Nephron (organoid): ENCODE results near the gene ZCWPW2.
A peak's percentile ranks its signal among the peaks of the same experiment; 100 is the strongest.

Experiments
- H3K27ac Mint-ChIP-seq, 3 experiments: 2 replicates each; pipeline ENCODE4 v1.8.0; 2020; ENCODE audit warnings: mixed read lengths in 3 of 3, mild to moderate bottlenecking in 2 of 3, moderate library complexity in 1 of 3
- H3K27me3 Mint-ChIP-seq: 2 replicates; pipeline ENCODE4 v1.8.0; 2021; ENCODE audit warnings: low read depth, mild to moderate bottlenecking, moderate library complexity, mixed read lengths
- H3K36me3 Mint-ChIP-seq: 2 replicates; pipeline ENCODE4 v1.8.0; 2020; ENCODE audit warnings: low read depth, mixed read lengths
- H3K4me1 Mint-ChIP-seq: 2 replicates; pipeline ENCODE4 v1.8.0; 2020; ENCODE audit warnings: mixed read lengths
- H3K4me3 Mint-ChIP-seq, 3 experiments: 2 replicates each; pipeline ENCODE4 v1.8.0; 2020; ENCODE audit warnings: mild to moderate bottlenecking in 3 of 3, mixed read lengths in 3 of 3, moderate library complexity in 2 of 3
- H3K9me3 Mint-ChIP-seq: 2 replicates; pipeline ENCODE4 v1.8.0; 2020; ENCODE audit warnings: mixed read lengths
- TF ChIP-seq, protein P1 (sequence below), 3 experiments: fragments of 200-600 bp; sonication (generic); IDR thresholded peaks; one replicate each; pipeline ENCODE4 v1.5.0; 2021; ENCODE audit warnings: antibody characterized with exemption in 3 of 3; ENCODE audit not compliant: unreplicated experiment in 3 of 3

ZCWPW2 gene

DNA sequence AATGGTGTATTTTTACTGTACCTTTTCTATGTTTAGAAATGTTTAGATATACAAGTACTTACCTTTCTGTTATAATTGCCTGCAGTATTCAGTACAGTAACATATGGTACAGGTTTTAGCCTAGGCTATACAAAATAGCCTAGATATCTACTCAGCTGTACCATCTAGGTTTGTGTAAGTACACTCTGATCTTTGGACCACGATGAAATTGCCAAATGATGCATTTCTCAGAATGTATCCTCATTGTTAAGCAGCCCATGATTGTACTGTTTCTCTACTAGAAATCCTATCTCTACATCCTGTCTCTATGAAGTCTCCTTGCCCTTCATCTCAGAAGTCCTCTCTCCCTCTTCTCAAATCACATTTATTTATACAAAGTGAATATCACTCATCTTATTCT is 32.8 kb upstream of the ZCWPW2 start:
- no peak overlapping the region for H3K27ac Mint-ChIP-seq
- H3K4me1 Mint-ChIP-seq = no peaks in the 10 kb centered on the region
- TF ChIP-seq, protein P1, sequence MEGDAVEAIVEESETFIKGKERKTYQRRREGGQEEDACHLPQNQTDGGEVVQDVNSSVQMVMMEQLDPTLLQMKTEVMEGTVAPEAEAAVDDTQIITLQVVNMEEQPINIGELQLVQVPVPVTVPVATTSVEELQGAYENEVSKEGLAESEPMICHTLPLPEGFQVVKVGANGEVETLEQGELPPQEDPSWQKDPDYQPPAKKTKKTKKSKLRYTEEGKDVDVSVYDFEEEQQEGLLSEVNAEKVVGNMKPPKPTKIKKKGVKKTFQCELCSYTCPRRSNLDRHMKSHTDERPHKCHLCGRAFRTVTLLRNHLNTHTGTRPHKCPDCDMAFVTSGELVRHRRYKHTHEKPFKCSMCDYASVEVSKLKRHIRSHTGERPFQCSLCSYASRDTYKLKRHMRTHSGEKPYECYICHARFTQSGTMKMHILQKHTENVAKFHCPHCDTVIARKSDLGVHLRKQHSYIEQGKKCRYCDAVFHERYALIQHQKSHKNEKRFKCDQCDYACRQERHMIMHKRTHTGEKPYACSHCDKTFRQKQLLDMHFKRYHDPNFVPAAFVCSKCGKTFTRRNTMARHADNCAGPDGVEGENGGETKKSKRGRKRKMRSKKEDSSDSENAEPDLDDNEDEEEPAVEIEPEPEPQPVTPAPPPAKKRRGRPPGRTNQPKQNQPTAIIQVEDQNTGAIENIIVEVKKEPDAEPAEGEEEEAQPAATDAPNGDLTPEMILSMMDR (IDR thresholded peaks at IDR 0.05; ENCODE audit: unreplicated experiment in 3 of 3) = no peak
- H3K9me3 Mint-ChIP-seq = no peaks in the 10 kb centered on the region
- H3K36me3 Mint-ChIP-seq = no peaks in the 10 kb centered on the region
- H3K4me3 Mint-ChIP-seq = no peak overlapping the region
- no peaks in the 10 kb centered on the region for H3K27me3 Mint-ChIP-seq

GRCh38 chr3:28316226-28316625 is 32.3 kb upstream of the ZCWPW2 start:
- Mint-ChIP-seq H3K4me3 (no peak overlapping the region), H3K9me3 (no peaks in the 10 kb centered on the region), H3K27me3 (no peaks in the 10 kb centered on the region), H3K36me3 (no peaks in the 10 kb centered on the region), H3K27ac (no peak overlapping the region), H3K4me1 (no peaks in the 10 kb centered on the region)
- TF ChIP-seq, protein P1 (IDR thresholded peaks at IDR 0.05; ENCODE audit: unreplicated experiment in 3 of 3) = no peak

- Mint-ChIP-seq H3K9me3 (no peaks in the 10 kb centered on the region), H3K36me3 (no peaks in the 10 kb centered on the region), H3K27ac (no peak overlapping the region), H3K4me1 (no peaks in the 10 kb centered on the region), H3K27me3 (no peaks in the 10 kb centered on the region), H3K4me3 (no peak overlapping the region)
- TF ChIP-seq, protein P1 (IDR thresholded peaks at IDR 0.05; ENCODE audit: unreplicated experiment in 3 of 3) = peak; percentile 17 to 50 (median 33)
Measured at GRCh38 chr3:28317438-28318022, 31.0 kb upstream of the ZCWPW2 start.

GRCh38 chr3:28320981-28321380 is 27.5 kb upstream of the ZCWPW2 start:
- Mint-ChIP-seq H3K36me3 (peaks cover 17% of the 10 kb centered on the region), H3K4me3 (no peak overlapping the region), H3K27me3 (no peaks in the 10 kb centered on the region), H3K27ac (no peak overlapping the region), H3K9me3 (no peaks in the 10 kb centered on the region), H3K4me1 (no peaks in the 10 kb centered on the region)
- TF ChIP-seq, protein P1 (IDR thresholded peaks at IDR 0.05; ENCODE audit: unreplicated experiment in 3 of 3) = no peak

DNA sequence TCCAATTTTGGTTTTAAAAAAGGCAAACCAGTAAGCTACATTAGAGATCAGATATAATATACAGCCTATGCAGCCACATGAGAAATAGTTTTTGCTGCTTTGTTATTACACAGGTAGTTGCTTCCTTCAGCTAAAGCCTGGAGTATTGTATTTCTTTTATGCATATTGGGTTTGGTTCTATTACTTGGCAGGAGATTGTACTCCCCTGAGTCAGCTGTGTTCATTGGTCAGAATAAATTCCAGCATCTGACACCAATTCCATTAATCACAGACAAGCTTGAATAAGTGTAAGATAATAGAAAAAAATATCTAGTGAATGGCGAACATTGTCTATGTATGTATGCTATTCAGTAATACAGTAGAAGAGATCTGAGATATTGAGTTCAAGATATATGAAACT is 26.1 kb upstream of the ZCWPW2 start:
- TF ChIP-seq, protein P1 (IDR thresholded peaks at IDR 0.05; ENCODE audit: unreplicated experiment in 3 of 3) = no peak
- Mint-ChIP-seq H3K4me1 (no peaks in the 10 kb centered on the region), H3K36me3 (peaks cover 21% of the 10 kb centered on the region), H3K27me3 (no peaks in the 10 kb centered on the region), H3K4me3 (no peak overlapping the region), H3K27ac (no peak overlapping the region), H3K9me3 (no peaks in the 10 kb centered on the region)

GRCh38 chr3:28326458-28326926 is 22.0 kb upstream of the ZCWPW2 start:
- no peak overlapping the region for H3K4me3 Mint-ChIP-seq
- H3K27ac Mint-ChIP-seq = no peak overlapping the region
- H3K27me3 Mint-ChIP-seq = no peaks in the 10 kb centered on the region
- H3K36me3 Mint-ChIP-seq = peaks cover 29% of the 10 kb centered on the region
- no peaks in the 10 kb centered on the region for H3K9me3 Mint-ChIP-seq
- TF ChIP-seq, protein P1 (IDR thresholded peaks at IDR 0.05; ENCODE audit: unreplicated experiment in 3 of 3) = no peak
- no peaks in the 10 kb centered on the region for H3K4me1 Mint-ChIP-seq
